Activated gamma-delta T cell (primary cell): ENCODE measurements around the gene NAV3.
"Not testable (repeated sequence)": the region's sequence is repeated elsewhere in the genome, so short reads cannot be mapped to it uniquely, and the experiment has no call there.

Experiments used
- DNase-seq: peaks from one replicate; lab custom pipeline; 2025; lab: John Stamatoyannopoulos, UW

Gene NAV3

DNA sequence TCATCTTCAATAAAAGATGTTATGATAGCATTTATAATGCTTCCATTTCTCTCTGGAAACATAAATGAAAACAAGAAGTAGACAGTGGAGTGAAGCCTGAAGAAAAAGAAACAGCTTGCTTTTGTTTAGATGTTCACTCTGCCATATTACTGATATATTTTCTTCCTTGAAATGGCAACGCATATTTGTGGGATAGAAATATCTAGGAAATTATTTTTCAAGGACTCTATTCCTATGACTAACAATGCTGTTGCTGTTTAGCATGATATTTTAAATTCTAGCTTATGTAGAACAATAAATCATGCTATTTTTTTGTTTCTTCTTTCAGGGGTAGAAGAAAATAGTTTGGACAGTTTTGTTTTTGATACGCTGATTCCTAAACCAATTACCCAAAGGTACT is 359.0 kb downstream of the NAV3 start:
- no peak for DNase-seq

DNA sequence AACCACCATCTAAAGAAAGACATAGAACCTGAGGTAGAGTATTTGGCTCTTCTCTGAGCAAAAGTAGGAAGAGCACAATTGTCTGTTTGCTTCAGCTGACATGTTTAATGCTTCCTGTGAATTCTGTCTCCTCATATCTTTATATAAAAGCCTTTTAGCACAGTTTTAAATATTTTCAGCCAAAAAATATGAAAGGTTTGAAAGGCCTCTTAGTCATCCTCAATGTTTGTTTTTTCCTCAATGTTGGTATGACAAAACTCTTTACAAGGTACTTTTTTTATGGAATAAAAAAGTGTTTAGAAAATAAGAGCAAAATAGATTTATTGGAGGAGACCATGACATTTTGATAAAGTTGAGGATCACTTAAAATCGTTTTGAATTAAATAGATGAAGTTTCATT is 360.9 kb downstream of the NAV3 start:
- DNase-seq: no peak

DNA sequence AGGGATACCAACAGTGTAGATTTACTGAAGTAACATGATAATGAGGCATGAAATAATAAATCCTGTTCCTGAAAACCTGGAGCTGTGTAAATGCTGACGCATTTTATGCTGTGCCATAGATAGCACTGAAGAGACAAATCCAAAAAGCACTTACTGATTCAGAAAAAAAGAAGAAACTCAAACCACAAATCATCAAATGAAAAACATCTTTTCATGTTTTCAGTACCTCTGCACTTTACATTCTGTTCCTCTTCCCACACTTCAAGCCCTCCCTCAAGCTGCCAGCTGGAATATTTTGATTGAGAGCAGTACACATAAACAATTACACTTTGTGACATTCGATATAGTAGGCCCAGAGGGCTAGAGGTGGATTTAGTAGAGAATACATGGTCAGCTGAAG is 362.3 kb downstream of the NAV3 start:
- DNase-seq: no peak

GRCh38 chr12:78194448-78194847 is 363.8 kb downstream of the NAV3 start:
- no peak for DNase-seq

DNA sequence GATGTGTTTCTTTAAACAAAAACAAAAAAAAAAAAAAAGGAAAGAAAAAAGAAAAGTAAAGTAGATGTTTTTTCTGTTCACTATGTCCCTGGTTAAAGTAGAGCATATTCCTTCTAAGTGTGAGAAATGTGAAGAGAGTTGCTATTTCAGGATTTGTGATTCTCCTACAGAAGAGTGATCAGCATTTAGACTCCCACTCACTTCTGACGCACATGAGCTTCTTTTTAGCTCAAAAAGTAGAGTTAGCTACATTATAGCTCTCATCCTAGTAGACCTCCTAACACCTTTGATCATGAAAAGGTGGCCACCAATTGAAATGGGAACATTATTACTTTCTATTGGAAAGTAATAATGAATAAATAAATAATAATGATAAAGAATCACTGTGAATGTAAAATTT is 368.2 kb downstream of the NAV3 start:
- DNase-seq: no peak

- no peak for DNase-seq
Observed at GRCh38 chr12:78199926-78200325, 369.2 kb downstream of the NAV3 start.

DNA sequence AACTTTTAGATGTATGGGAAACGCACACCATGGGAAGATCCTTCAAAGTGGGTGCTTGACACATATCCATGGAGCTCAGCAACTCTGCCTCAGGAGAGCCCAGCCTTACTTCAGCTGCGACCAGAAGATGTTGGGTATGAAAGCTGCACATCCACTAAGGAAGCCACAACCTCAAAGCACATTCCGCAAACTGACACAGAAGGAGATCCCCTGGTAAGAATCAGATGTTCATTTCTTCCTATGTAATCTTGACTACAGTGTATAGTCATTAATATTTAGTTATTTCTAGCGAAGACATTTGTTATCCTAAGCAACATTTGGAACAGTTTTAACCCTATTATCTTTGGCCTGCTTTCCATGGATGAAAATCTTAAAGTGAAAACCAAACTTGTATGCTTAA is 374.2 kb downstream of the NAV3 start:
- DNase-seq: no peak

DNA sequence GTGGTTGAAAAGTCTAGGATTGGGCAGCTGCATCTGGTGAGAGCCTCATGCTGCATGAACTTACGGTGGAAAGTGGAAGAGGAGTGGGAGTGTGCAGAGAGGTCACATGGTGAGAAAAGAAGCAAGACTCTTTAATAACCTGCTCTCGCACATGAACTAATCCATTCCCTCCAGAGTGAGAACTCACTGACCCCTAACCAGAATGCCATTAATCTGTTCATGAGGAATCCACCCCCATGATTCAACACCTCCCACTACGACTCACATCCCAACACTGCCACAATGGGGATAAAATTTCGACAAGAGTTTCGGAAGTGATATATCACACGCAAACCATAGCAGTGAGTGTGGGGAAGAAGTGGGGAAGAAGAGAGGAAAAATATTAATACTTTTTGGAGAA is 377.4 kb downstream of the NAV3 start:
- DNase-seq: no peak

DNA sequence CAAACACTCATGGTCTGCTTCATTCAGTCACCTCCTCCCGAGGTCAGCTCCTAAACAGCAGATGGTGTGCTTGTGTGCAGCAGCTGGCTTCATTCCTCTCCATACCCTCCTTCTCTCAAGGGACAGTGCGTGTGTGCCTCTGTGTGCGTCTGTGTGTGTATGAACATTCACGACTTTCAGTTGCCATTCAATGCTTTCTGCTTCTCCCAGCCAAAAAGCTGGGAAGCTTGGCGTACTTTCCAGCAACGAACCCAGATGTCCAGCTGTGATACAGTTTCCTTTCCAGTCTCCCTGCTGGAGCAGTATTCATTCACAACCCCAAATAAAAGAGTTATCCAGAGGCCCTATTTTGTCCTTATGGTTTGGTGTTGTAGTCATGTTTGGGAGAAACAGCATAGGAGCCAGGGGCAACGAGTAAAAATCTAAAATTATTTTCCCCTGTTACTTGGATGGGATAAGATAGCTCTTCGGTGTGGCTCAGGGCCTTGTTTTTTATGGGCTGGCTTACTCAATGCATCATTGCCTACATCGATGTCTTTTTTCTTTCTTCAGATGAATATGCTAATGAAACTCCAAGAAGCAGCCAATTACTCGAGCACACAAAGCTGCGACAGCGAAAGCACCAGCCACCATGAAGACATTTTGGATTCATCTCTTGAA is 379.3 kb downstream of the NAV3 start:
- DNase-seq: no peak

GRCh38 chr12:78210506-78210860 is 379.8 kb downstream of the NAV3 start:
- DNase-seq: no peak

DNA sequence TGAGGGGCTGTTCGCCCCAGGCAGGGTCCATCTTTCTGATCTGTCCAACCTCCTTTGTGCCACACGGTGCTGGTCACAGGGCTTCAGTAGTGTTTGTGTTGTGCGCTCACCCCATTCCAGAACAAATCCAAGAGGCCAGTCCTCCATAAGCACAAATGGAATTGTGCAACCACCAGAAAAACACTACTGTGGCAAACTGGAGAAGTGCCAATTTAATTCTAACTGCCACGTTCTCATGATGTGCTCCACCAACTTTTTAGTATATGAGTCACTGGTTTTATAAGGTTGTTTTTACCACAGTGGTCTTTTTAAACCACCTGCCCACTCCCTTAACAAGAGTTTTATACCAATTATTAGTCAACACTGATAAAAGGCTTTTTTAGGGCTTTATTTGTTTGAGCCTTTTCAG is 380.2 kb downstream of the NAV3 start:
- DNase-seq: no peak

- no peak for DNase-seq
Observed at GRCh38 chr12:78220811-78221210, 390.1 kb downstream of the NAV3 start.

- DNase-seq: no peak
Observed at GRCh38 chr12:78224154-78224553, 393.5 kb downstream of the NAV3 start.

DNA sequence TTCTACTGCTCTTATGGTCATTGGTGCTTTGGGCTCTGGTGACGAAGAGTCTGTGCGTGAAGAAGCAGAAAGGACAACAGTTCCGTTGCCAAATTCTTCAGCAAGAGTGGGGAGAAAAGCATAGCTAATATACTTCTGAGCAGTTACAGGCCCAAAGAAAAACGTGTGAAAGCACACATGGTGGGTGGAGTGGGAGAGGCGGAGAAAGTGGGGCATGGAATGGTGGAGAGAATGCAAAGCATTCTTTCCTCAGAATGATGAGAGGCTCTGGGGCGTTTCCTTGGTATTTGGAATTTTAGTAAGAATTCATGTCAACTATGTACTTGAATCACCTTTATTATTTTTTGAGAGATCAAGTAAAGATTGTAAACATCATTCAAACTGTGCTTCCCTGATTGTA is 396.1 kb downstream of the NAV3 start:
- DNase-seq: no peak

DNA sequence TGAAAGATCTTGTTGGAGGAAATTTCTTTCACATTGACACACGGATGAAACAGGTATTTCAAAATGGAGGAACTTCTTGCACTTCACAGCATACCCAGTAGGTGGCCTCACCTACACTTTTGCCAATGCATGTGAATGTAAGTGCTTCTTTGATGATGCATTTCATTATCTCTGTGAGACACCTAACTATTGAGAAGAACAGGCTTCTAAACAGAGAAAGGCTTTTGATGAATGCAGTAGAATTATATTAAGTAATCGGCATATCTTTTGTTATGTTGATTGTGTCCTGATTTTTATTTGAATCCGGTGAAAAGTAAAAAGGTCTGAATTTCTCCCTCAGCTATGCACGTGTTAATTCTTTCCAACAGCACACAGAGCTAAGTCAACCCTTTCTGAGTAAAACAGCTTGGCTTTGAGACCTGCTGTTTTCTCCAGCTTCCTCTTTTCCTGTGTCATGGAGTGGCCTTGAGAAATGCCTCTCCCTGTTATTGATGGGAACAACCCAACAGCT is 399.0 kb downstream of the NAV3 start:
- no peak for DNase-seq

DNA sequence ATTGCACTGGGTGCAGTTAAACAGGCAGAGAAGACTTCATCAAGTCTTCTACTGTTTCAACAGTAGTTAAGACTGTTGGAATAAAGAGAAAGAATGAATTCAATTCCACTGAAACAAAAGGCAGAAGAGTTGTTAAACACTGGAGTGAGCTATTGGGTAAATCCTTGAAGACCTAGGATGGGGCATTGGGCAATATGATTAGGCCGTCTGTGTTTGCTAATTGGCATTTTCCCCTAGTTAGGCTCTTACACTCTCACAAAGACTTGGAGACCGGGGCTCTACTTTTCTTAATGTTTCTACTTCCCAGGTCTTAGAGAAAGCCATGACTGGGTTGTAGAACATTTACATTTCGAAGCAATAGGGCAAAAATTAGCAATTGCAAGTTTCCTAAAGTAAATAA is 402.1 kb downstream of the NAV3 start:
- DNase-seq: no peak

GRCh38 chr12:78236264-78236663 is 405.6 kb downstream of the NAV3 start:
- no peak for DNase-seq

DNA sequence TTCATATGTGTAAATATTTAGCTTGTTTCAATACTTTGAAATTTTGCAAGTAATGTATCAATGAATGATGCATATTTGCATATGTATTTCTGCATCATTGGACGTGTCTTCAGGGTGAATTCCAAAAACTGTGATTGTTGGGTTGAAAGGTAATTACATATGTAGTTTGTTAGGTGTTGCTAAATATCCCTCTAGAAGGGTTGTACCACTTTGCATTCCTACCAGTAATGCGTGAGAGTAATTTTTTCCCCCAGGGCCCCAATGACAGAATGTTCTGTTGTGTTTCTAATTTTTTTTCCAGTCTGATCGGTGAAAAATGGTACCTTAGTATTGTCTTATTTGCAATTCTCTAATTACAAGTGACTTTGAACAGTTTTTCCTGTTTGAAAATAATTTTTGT is 408.9 kb downstream of the NAV3 start:
- no peak for DNase-seq

DNA sequence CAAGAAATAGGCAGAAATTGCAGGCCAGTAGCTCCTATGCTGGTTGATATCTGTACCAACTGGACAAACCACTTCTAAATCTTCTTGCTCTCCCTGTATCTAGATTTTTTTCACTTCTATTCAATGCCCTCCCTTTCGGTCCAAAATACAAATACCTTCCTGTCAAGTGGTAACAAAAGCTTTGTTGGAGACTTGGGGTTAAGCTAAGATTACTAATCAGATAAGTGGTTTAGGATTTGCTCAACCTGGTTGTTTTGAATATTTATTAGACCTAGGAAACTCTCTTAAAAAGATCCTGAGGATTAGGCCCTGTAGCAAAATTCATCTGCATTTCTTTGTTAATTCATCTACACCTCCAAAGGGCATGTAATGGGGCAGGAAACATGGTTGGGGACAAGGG is 410.1 kb downstream of the NAV3 start:
- DNase-seq: no peak

GRCh38 chr12:78241446-78241845 is 410.8 kb downstream of the NAV3 start:
- no peak for DNase-seq

- DNase-seq: no peak
Observed at GRCh38 chr12:78244916-78245507, 414.3 kb downstream of the NAV3 start.

DNA sequence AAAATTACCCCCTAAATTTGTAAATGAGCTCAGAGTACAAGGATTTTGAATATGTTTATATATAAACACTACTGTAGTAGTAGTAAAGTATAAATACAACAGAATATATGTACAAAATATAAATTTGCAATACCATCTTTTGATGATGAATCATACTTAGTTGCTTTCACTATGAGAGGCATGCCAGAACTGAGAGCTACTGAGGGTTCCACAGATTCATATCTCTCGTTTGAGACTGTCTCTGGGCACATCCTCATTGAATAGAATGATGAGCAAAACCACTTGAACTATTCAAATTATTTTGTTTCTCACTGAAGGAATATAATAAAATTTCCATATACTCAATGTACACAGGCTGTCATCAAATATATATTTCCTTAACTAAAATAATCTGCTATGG is 417.6 kb downstream of the NAV3 start:
- no peak for DNase-seq

DNA sequence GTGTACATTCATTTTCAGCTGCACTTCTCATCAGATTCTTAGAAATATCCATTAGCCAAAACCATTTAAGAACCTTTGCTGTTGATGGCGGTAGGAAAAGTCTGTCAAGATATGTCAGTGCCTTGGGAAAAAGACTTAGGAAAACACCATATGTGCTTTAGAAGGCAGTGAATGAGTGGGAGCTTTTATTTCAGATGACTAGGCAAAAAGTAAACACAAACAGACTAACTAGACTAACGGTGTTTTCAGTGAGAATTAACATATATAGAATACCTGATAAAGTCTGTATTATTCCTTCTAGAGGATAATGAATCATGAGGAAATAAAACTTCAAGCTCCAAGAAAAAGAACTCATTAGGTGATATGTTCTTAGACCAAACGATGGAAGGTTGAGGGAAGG is 418.9 kb downstream of the NAV3 start:
- DNase-seq: no peak

DNA sequence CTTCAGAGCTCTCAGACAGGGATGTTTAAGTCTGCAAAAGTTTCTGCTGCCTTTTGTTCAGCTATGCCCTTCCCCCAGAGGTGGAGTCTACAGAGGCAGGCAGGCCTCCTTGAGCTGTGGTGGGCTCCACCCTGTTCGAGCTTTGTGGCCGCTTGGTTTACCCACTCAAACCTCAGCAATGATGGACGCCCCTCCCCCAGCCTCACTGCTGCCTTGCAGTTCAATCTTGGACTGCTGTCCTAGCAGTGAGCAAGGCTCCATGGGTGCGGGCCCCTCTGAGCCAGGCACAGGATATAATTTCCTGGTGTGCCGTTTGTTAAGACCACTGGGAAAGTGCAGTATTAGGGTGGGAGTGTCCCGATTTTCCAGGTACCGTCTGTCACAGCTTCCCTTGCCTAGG is 427.0 kb downstream of the NAV3 start:
- not testable (repeated sequence) for DNase-seq
